Measurements from ENCODE around the gene ADAMTSL3.
"Not testable (repeated sequence)": the region's sequence is repeated elsewhere in the genome, so short reads cannot be mapped to it uniquely, and the experiment has no call there.

The ADAMTSL3 gene

GRCh38 chr15:83753872-83754493, 100.1 kb downstream of the ADAMTSL3 start:
- no peak for DNase-seq

GRCh38 chr15:83757291-83757690, 103.4 kb downstream of the ADAMTSL3 start:
- DNase-seq: not testable (repeated sequence)

GRCh38 chr15:83762367-83762766, 108.4 kb downstream of the ADAMTSL3 start:
- no peak for DNase-seq

GRCh38 chr15:83764201-83764838, 110.4 kb downstream of the ADAMTSL3 start:
- no peak for DNase-seq

- DNase-seq: no peak
These were observed 112.4 kb downstream of the ADAMTSL3 start for GRCh38 chr15:83766339-83766738.

GRCh38 chr15:83767741-83768140, 113.8 kb downstream of the ADAMTSL3 start:
- DNase-seq: no peak

GRCh38 chr15:83769411-83769999, 115.6 kb downstream of the ADAMTSL3 start:
- no peak for DNase-seq

- no peak for DNase-seq
These were observed 121.8 kb downstream of the ADAMTSL3 start for GRCh38 chr15:83775738-83776137.

GRCh38 chr15:83776986-83777385, 123.1 kb downstream of the ADAMTSL3 start:
- DNase-seq: no peak

GRCh38 chr15:83783227-83783626, 129.3 kb downstream of the ADAMTSL3 start:
- DNase-seq: no peak

GRCh38 chr15:83784975-83785374, 131.1 kb downstream of the ADAMTSL3 start:
- DNase-seq: no peak

- DNase-seq: no peak
These were observed 132.4 kb downstream of the ADAMTSL3 start for GRCh38 chr15:83786336-83786735.

GRCh38 chr15:83793069-83793468, 139.1 kb downstream of the ADAMTSL3 start:
- DNase-seq: no peak

- no peak for DNase-seq
These were observed 140.3 kb downstream of the ADAMTSL3 start for GRCh38 chr15:83794209-83794608.

- DNase-seq: no peak
These were observed 155.4 kb downstream of the ADAMTSL3 start for GRCh38 chr15:83809345-83809744.

- no peak for DNase-seq
These were observed 156.2 kb downstream of the ADAMTSL3 start for GRCh38 chr15:83810110-83810509.

GRCh38 chr15:83813682-83814081, 159.8 kb downstream of the ADAMTSL3 start:
- no peak for DNase-seq

- DNase-seq: no peak
These were observed 161.6 kb downstream of the ADAMTSL3 start for GRCh38 chr15:83815506-83815905.

GRCh38 chr15:83816124-83816883, 162.4 kb downstream of the ADAMTSL3 start:
- DNase-seq: no peak

- no peak for DNase-seq
These were observed 164.7 kb downstream of the ADAMTSL3 start for GRCh38 chr15:83818591-83818990.

GRCh38 chr15:83830381-83830780, 176.5 kb downstream of the ADAMTSL3 start:
- no peak for DNase-seq

GRCh38 chr15:83833569-83833968, 179.6 kb downstream of the ADAMTSL3 start:
- no peak for DNase-seq

- no peak for DNase-seq
These were observed 181.6 kb downstream of the ADAMTSL3 start for GRCh38 chr15:83835479-83835878.

All from suppressor macrophage (primary cell).